IPS DF 6.9 (cell line): Measurements from ENCODE around the gene PTPRD.

ENCODE experiments used
- DNase-seq: peaks from one replicate; pipeline ENCODE4 v3.0.0-alpha.2; 2013; ENCODE audit warnings: low read depth, low spot score
- H3K27ac ChIP-seq: one replicate; pipeline ENCODE4 v1.5.1; 2013; ENCODE audit warnings: low read length, control low read depth
- H3K27me3 ChIP-seq: 2 replicates; pipeline ENCODE4 v1.6.1; 2013; ENCODE audit warnings: mild to moderate bottlenecking, low read length; ENCODE audit not compliant: control insufficient read depth, insufficient read depth
- H3K36me3 ChIP-seq: 2 replicates; pipeline ENCODE4 v1.6.1; 2013; ENCODE audit warnings: low read length; ENCODE audit not compliant: control insufficient read depth, insufficient read depth
- H3K4me1 ChIP-seq: 2 replicates; pipeline ENCODE4 v1.6.1; 2013; ENCODE audit warnings: low read length; ENCODE audit not compliant: control insufficient read depth, insufficient read depth
- H3K4me3 ChIP-seq: 2 replicates; pipeline ENCODE4 v1.5.1; 2013; ENCODE audit warnings: mild to moderate bottlenecking, low read length
- H3K9me3 ChIP-seq: 2 replicates; pipeline ENCODE4 v1.6.1; 2013; ENCODE audit warnings: low read length, inconsistent platforms; ENCODE audit not compliant: control insufficient read depth, insufficient read depth
- WGBS: extraction: QIAGEN DNeasy Blood & Tissue Kit; methylation state at CpG from one replicate; pipeline ENCODE4 v1.1.7; 2013; ENCODE audit warnings: mixed read lengths, missing lambda C conversion rate; ENCODE audit not compliant: insufficient read length, insufficient coverage; 5-methylcytosine and 5-hydroxymethylcytosine counted together

The PTPRD gene

GRCh38 chr9:8648271-8648845, 1964.4 kb downstream of the PTPRD start:
- H3K36me3 ChIP-seq, result no peaks in the 10 kb centered on the region
- WGBS, result no CpG with 5 or more reads among the region's 2 CpGs
- no peak for DNase-seq
- H3K27me3 ChIP-seq, result no peaks in the 10 kb centered on the region
- H3K4me1 ChIP-seq, result peaks cover 3% of the 10 kb centered on the region; the same call in 1 of the 2 replicates
- H3K9me3 ChIP-seq, result 0 out of 2 replicates have a peak, but pooled peaks cover 1% of the 10 kb centered on the region
- no peak overlapping the region for H3K4me3 ChIP-seq
- no peak overlapping the region for H3K27ac ChIP-seq

DNA sequence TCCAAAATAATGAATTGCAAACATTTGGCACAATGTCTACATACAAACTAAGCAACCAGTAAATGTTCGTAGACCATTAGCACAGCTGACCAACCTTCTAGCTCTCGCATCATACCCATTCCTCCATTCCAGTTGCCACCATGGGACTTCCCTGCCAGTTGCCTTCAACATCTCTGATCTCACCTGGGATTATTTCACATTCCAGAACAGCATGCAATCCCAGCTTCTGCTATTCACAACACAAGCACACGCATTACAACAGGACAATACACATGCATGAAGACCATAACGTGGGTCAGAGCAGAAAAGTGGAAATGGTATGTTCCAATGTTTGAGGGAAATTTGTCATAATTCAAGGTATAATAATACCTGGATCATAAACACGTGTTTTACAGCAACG, 1965.0 kb downstream of the PTPRD start:
- WGBS, result no CpG with 5 or more reads among the region's 6 CpGs
- Histone ChIP-seq H3K27ac (no peak overlapping the region), H3K27me3 (no peaks in the 10 kb centered on the region), H3K4me3 (no peak overlapping the region), H3K4me1 (peaks cover 3% of the 10 kb centered on the region; the same call in 1 of the 2 replicates), H3K36me3 (no peaks in the 10 kb centered on the region), H3K9me3 (0 out of 2 replicates have a peak, but pooled peaks cover 1% of the 10 kb centered on the region)
- no peak for DNase-seq

GRCh38 chr9:8644571-8644970, 1968.2 kb downstream of the PTPRD start:
- no peaks in the 10 kb centered on the region for H3K36me3 ChIP-seq
- H3K27me3 ChIP-seq, result no peaks in the 10 kb centered on the region
- peaks cover 3% of the 10 kb centered on the region; the same call in 1 of the 2 replicates for H3K4me1 ChIP-seq
- no peaks in the 10 kb centered on the region for H3K9me3 ChIP-seq
- H3K27ac ChIP-seq, result no peak overlapping the region
- no CpG with 5 or more reads among the region's 10 CpGs for whole genome bisulfite sequencing
- DNase-seq, result no peak
- H3K4me3 ChIP-seq, result no peak overlapping the region

DNA sequence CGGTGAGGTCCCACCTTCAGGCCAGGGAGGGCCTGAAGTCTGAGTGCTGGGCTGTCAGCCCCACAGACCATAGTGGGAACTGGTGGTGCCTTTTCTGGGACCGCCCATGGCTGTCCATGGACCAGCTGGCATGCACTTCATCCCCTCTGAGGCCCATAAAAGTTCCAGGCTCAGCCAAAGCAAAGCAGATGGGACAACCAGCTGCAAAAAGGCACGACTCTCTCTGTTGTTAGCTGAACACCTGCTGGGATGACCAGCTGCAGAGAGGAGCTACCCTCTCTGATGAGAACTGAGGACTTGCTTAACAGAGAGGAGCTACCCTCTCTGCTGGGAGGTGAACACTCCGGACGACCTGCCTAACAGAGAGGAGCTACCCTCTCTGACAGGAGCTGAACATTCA, 1968.9 kb downstream of the PTPRD start:
- peaks cover 3% of the 10 kb centered on the region; the same call in 1 of the 2 replicates for H3K4me1 ChIP-seq
- no CpG with 5 or more reads among the region's 5 CpGs for WGBS
- no peak overlapping the region for H3K27ac ChIP-seq
- no peak overlapping the region for H3K4me3 ChIP-seq
- no peaks in the 10 kb centered on the region for H3K27me3 ChIP-seq
- DNase-seq, result no peak
- no peaks in the 10 kb centered on the region for H3K36me3 ChIP-seq
- H3K9me3 ChIP-seq, result no peaks in the 10 kb centered on the region

- DNase-seq, result no peak
- Histone ChIP-seq H3K4me1 (peaks cover 3% of the 10 kb centered on the region; the same call in 1 of the 2 replicates), H3K27me3 (no peaks in the 10 kb centered on the region), H3K36me3 (no peaks in the 10 kb centered on the region), H3K4me3 (no peak overlapping the region), H3K27ac (no peak overlapping the region), H3K9me3 (no peaks in the 10 kb centered on the region)
- no CpG with 5 or more reads among the region's 6 CpGs for WGBS
These were observed 1969.3 kb downstream of the PTPRD start for GRCh38 chr9:8643464-8643863.

- DNase-seq, result no peak
- Histone ChIP-seq H3K9me3 (no peaks in the 10 kb centered on the region), H3K36me3 (no peaks in the 10 kb centered on the region), H3K4me3 (no peak overlapping the region), H3K27me3 (no peaks in the 10 kb centered on the region), H3K27ac (no peak overlapping the region), H3K4me1 (no peaks in the 10 kb centered on the region)
- WGBS, result no CpG with 5 or more reads among the region's 3 CpGs
These were observed 1972.0 kb downstream of the PTPRD start for GRCh38 chr9:8640761-8641160.

DNA sequence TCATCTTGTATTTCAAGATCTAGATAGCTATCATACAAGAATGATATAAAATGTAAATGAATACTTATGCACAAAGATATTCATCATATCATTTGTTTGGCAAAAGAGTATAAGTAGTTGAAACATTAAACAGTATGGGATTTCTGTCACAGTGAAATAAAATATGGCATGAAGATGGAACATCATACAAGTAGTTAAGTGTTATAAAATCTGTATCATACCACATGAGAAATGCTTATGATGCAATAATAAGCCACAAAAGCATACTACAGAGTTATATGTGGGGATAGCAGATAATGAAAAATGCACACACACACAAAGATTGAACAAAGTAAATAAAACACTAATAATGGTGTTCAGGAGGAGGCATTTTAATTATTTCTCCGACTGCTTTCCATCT, 1975.2 kb downstream of the PTPRD start:
- no CpG with 5 or more reads among the region's 1 CpG for WGBS
- no peaks in the 10 kb centered on the region for H3K4me1 ChIP-seq
- no peaks in the 10 kb centered on the region for H3K27me3 ChIP-seq
- no peak overlapping the region for H3K4me3 ChIP-seq
- DNase-seq, result no peak
- no peaks in the 10 kb centered on the region for H3K9me3 ChIP-seq
- H3K36me3 ChIP-seq, result no peaks in the 10 kb centered on the region
- H3K27ac ChIP-seq, result no peak overlapping the region

DNA sequence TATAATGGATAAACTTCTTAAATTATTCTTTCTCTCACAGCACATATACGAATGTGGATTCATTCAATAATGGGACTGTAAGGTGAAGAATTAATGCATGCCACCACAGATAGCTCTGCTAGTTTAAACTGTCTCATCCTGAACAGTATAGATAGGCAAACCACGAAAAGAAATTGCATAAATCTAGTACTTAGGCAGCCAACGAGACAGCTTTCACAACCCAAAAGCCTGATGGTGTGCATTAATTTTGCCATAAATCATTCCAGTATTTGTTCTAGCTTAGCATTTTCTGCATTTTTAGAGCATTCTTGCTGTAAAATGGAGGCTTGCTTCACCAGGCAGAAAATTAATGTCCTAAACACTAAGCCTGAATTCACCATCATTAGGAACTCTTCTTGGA, 1979.0 kb downstream of the PTPRD start:
- Histone ChIP-seq H3K27me3 (no peaks in the 10 kb centered on the region), H3K4me3 (no peak overlapping the region), H3K36me3 (no peaks in the 10 kb centered on the region), H3K9me3 (no peaks in the 10 kb centered on the region), H3K4me1 (no peaks in the 10 kb centered on the region), H3K27ac (no peak overlapping the region)
- DNase-seq, result no peak
- WGBS, result no CpG with 5 or more reads among the region's 3 CpGs

DNA sequence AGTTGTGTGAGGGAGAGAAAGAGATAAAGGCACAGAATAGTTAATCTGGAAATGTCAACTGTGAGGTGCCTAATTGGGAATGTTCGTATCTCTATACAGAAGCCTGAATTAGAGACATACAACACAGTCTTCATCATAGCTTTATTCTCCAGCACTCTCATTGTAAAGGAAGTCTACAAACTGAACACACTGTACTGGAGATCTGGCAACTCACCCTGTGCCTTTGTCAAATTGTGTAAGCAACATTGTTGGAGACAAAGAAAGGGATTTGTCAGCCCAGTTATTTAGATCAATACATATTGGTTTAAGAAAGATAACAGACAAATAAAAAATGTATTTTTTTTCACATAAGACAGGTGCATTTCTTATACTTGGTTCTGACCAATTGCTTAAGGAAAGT, 1980.3 kb downstream of the PTPRD start:
- H3K36me3 ChIP-seq, result no peaks in the 10 kb centered on the region
- no peak for DNase-seq
- H3K4me1 ChIP-seq, result no peaks in the 10 kb centered on the region; the same call in 1 of the 2 replicates
- no peak overlapping the region for H3K27ac ChIP-seq
- H3K27me3 ChIP-seq, result no peaks in the 10 kb centered on the region
- no peak overlapping the region for H3K4me3 ChIP-seq
- no peaks in the 10 kb centered on the region for H3K9me3 ChIP-seq
- no CpG with 5 or more reads among the region's 1 CpG for WGBS

DNA sequence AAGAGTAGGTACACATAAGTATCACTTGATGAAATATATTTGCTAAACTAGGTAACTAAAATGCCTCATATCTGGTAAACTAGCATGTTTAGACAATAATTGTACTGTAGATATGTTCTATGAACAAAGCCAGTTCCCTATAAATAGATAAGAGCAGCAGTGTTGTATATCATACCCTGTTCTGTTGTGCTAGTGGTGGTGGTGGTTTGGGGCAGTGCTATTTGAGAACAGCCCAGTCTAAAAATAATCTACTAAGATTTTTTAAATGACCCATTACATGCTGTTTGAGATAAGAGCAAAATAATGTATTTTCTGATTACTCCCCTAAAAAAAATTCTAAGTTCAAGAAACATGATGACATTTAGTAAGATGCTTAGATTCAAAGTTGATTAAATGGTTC, 1984.0 kb downstream of the PTPRD start:
- no peaks in the 10 kb centered on the region for H3K27me3 ChIP-seq
- DNase-seq, result no peak

DNA sequence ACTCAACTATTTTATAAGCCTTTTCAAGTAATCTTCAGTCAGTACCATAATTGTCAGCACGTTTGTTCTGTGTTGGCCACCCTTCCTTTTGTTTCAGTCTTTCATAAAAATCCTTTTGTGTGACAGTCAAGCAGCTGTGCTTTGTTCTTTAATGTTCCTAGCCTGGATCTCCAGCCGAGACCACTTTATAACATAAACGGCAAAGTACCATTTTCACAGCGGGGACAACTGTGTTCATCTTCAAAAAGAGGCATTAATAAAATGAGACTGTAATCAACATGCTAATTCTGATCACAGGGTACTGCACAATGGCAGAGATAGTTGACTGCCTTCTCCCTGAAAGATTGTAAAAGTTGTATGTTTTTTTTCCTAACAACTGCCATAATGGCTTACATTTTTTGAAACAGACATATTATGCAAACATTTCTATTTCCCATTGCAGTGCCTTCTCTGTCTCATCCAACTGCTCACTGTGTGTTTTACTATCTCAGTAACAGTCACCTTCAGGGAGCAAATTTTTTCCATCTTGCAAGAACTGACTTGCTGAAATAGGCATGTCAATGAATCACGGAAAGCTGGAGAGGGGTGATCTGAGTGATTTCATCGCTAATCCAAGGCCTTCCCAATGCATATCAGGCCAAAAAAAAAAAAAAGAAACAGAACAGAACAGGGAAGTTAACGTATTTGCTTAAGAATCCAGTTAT, 1984.7 kb downstream of the PTPRD start:
- WGBS, result no CpG with 5 or more reads among the region's 7 CpGs
- no peak for DNase-seq
- no peaks in the 10 kb centered on the region for H3K27me3 ChIP-seq
- H3K27ac ChIP-seq, result no peak overlapping the region
- no peaks in the 10 kb centered on the region; the same call in 1 of the 2 replicates for H3K4me1 ChIP-seq
- H3K36me3 ChIP-seq, result no peaks in the 10 kb centered on the region
- H3K4me3 ChIP-seq, result no peak overlapping the region
- no peaks in the 10 kb centered on the region for H3K9me3 ChIP-seq

More for the DNA sequence above, 1984.0 kb downstream of the PTPRD start:
- Histone ChIP-seq H3K27ac (no peak overlapping the region), H3K4me3 (no peak overlapping the region), H3K36me3 (no peaks in the 10 kb centered on the region), H3K9me3 (no peaks in the 10 kb centered on the region), H3K4me1 (no peaks in the 10 kb centered on the region; the same call in 1 of the 2 replicates)
